Caki2 (cell line): ENCODE data around the gene DLG1. TPM values are rescaled to one million over a fixed set of nuclear protein-coding genes. Genes with fewer than 3 reads are reported as not detected.
A peak's percentile ranks its signal among the peaks of the same experiment; 100 is the strongest.

Source experiments
- DNase-seq: peaks from one replicate; pipeline ENCODE4 v3.0.0-alpha.2; 2015; ENCODE audit warnings: low read depth
- in situ Hi-C: cut with HindIII; loops from 2 replicates; pipeline ENCODE4 v1.10.0; 2016; ENCODE audit warnings: low sequenced_read_pairs, low pct_unique_long_range_greater_than_20kb, mixed read lengths
- total RNA-seq: library from RNA; depleted of rRNA; stranded (reverse); fragments of >200 nt; shearing (Covaris generic); gene quantifications from 2 replicates; pipeline ENCODE4 v1.2.3, GENCODE V29; 2014; ENCODE audit warnings: low replicate concordance; rRNA removed

The DLG1 gene
- total RNA-seq: 17.4 and 21.4 TPM in 2 replicates

DNA sequence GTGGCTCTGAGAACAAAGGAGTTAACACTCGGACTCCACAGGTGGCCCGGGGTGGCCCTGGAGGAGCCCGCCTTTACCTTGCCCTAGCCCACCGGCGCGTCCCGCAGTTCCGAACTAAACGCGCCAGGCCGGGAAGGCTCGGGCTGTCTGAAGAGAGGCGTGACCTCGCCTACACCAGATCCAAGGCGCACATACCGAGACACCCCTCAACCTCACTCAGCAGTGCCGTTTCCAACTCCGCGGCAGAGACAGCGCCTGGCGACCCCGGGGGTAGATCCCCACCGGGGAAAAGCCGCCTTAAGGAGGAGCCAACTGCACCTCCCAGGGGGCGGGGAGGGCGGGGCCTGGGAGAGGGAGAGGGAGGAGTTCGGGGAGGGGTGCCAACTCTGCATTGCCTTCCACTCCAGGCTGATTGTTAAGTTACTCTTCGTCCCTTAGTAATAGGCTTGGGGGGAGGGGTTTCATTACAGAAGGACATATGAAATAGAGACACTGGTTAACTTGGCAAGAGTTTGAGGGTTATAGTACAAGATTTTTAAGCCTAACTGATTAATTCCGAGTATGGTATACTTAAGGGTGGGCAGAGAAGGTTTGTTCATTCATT is at the start of gene DLG1:
TSS of gene DLG1 (minus strand) at position 272 of the 604 bp plus-strand sequence. CDS start 1,408 bp downstream, outside the sequence.
- DNase-seq: peak; percentile 92
- in situ Hi-C loops: no loop called here

DNA sequence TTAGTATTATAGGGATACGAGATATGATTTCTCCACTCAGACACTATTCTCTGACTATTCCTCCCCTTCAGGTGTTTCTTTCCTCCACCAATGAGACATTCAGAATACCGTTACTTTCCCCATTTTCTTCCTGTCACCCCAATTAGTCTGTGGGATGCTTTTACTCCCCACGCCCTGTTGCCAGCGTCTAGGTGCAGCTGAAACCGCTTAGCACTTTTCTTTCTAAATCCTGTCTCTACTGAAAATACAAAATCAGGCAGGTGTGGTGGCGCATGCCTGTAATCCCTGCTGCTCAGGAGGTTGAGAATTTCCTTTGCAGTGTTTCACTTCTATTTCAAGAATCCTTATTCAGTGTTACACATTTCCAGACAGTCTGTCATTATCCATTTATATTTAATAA is 49.6 kb upstream of the DLG1 start:
- no peak for DNase-seq
- in situ Hi-C loops: no loop called here

DNA sequence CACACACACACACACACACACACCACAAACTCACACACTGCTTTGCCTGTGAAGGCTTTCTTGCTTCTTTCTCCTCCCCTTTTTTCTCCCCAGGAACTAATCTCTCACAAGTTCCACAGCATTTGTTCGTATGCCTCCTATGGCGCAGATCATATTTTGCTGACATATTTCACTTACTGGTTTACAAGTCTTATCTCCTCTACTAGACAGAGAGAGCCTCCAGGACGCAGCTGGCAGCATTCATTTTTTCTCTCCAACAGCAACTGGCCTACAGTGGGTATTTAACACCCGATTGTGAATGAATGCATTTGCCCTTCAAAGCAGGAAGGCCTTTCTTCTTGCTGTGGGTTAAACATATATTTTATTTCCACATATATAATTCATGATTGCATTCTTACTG is 47.0 kb upstream of the DLG1 start:
- in situ Hi-C loops: no loop called here
- DNase-seq: no peak

DNA sequence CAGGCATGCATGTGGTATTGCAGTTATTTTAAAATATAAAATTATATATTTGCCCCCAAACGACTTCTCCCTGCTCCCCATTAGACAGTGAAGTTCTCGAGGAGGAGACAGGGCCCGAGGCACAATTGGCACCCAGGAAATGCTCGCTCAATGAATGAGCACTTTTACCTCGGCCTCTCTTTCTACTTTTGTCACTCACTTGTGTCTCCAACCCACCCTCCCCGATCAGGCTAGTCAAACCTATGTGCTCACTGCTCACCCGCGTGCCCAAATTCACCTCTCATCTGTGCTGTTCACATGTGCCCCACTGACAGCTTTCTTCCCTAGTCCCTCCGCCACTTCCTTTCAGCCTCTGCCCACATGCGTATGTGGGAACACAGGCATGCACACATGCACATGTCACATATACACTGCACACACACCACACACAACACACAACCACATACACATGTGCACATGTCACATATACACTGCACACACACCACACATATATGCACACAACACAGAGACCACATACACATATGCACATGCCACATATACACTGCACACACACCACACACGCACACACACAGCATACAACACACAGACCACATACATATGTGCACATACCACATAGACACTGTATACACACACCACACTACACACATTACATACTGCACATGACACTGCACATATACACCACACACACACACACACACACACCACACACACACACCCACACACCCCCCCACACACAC is 46.3 kb upstream of the DLG1 start:
- DNase-seq: no peak
- in situ Hi-C loops: no loop called here

DNA sequence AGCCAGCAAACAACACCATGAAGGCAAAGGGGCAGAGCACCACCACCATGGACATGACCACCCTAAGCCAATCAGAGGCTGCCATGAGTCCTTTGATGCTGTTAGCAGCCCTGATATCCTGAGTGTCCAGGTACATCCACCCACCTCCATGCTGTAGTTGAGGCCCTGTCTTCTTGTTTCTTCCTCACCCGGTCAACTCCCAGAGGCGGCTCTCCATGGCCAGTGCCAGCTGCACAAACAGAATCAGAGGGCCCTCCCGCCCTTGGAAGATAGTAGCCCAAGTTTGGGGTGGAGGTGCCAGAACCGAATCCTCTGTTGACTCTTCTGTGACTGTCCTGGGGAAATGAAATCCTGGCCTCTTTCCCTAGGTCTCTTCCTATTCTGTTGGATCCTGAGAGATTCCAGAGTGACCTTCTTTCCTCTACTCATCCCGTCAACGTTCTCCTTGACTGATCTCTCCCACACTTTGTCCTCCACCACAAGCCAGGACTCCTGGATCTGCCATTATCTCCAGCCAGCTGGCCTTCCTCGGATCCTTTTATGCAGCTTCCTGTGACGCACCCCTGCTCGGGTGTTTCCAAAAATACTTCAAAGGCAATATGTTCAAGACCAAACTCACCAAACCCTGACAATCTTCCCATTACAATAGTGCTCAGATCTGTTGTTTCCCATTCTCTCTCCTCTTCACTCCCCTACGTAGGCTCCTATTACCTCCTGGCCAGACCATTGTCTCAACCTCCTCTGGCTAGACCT is 45.4 kb upstream of the DLG1 start:
- in situ Hi-C loops: no loop called here
- no peak for DNase-seq

DNA sequence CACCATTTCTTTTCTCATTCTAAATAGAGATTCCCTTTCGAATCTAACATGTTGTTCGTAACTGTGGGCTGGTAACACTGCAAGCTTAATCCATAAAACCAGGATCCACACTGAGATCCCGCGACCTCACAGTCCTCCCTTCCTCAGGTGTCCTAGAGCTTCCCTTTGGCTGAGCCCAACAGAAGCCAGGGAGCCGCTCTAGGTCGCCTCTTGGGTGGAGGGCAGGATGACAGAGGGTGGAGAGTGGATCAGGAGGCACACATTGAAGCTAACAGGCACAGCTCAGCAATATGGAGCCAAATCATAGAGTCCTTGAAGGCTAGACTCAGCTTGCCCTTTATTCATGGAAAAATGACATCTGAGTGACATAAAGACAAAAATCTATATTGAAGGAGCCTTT is 44.7 kb upstream of the DLG1 start:
- in situ Hi-C loops: no loop called here

DNA sequence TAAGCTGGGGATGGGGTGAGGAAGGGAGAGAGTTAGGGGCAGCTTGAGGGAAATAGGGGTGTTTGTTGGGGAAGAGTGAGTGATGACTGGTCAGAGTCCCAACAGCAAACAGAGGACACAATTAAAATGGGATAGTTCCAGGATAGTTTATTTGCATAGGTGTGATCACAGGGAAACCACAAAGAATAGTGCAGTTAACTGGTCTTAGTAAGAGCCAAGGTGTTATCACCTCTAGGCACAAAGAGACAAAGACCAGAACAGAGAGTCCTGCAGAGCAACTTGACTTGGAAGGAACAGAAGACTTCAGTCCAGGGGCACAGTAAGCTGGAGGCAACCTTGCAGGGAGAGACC is 42.1 kb upstream of the DLG1 start:
- in situ Hi-C loops: no loop called here

More for the DNA sequence above, 44.7 kb upstream of the DLG1 start:
- DNase-seq: no peak

DNA sequence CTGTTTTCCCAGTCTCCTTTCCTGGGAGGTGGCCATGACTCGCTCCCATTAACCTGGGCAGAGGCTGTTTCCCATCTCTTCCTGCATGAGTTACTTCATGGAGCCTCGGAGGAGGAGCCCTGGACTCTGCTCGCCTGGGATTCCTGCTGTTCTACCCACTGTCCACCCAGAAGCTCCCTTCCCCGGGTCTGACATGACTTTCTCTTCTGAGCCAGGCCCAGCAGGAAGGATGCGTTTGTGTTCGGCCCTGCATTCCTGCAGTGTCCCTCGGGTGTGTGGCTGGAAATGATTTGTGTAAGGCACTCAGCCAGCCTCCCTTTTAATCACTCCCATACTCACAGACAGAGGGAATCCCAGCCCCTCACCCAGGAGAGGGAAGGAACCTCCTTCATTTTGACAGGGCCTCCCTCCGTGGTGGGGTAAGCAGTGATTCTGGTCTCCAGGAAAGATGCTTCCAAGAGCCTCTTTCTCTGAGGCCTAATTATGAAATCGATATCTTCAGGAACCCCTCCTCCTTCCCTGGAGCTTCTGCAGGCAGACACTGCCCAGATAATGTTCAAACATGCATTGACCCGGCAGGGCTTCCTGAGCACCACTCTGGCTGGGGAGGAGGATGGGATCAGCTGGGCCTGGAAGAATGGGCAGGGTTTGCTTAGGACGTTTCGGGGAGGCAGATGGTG is 41.6 kb upstream of the DLG1 start:
- in situ Hi-C loops: no loop called here
- DNase-seq: peak; percentile 27

More for the DNA sequence above, 42.1 kb upstream of the DLG1 start:
- DNase-seq: no peak

DNA sequence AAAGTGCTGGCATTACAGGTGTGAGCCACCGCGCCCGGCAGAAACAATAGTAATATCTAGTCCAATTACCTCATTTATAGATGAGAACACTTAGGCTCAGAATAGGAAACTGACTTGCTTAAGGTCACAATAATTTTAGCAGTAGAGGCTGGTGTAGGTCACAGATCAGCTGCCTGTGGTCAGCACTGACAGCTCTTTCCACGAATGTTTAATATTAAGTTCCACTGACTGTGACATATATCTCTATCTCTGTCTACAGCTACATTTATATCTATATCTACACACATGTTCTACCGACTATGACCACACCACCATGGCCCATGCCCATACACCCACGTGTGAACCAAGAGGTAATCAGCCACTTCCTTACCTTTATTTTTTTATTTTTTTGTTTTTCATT is 40.2 kb upstream of the DLG1 start:
- no peak for DNase-seq
- in situ Hi-C loops: no loop called here

DNA sequence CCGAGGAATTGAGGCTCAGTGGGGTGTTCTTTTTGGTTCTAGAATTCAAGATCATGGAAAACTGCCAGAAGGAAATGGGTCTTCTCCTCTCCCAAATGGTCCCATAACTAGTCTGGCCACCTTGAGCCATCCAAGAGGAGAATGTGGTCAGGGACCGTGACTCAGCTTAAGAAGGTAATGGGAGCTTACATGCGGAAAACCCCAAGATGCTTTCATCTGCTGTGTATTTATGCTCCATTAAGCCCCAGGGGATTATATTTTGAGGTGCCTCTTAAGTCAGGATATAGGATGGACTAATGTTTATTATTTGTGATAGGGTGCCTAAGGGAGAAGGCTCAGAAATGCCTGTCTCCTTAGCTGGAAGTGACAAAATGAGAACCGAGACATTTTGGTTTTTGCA is 39.2 kb upstream of the DLG1 start:
- DNase-seq: no peak

DNA sequence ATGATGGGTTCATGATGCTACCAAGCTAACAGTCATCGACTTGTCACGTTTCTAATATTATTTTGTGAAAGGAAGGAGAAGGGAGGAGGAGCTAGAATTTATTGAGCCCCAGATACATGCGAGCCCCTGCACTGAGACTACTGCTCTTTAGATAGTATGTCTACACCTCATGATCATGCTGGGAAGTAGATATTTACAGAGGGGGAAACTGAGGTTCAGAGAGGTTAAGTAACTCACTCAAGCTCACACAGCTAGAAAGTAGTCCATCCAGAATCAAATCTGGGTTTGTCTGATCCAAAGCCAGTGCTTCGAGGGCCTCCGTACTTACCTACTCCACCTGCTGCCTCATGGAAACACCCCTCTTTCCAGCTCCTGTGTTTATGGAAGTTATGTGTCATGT is 38.8 kb upstream of the DLG1 start:
- no peak for DNase-seq
- in situ Hi-C loops: no loop called here

More for the DNA sequence above, 39.2 kb upstream of the DLG1 start:
- in situ Hi-C loops: no loop called here

DNA sequence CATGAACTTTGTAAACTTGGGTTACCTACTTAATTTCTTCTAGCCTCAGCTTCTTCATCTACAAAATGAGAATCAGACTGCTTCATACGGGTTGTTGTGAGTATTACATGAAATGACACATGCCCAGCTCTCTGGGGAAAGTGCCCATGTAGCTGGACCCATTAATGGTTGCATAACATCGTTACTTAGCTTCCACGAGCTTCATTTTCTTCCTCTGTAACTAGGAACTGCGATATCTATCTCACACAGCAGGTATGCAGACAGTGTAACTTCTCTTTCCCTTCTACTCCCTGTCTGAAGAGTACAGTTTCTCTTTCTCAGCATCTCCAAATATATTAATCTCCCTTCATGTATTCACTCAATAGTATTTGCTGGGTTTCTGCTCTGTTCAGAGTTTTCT is 37.9 kb upstream of the DLG1 start:
- in situ Hi-C loops: no loop called here
- DNase-seq: no peak

DNA sequence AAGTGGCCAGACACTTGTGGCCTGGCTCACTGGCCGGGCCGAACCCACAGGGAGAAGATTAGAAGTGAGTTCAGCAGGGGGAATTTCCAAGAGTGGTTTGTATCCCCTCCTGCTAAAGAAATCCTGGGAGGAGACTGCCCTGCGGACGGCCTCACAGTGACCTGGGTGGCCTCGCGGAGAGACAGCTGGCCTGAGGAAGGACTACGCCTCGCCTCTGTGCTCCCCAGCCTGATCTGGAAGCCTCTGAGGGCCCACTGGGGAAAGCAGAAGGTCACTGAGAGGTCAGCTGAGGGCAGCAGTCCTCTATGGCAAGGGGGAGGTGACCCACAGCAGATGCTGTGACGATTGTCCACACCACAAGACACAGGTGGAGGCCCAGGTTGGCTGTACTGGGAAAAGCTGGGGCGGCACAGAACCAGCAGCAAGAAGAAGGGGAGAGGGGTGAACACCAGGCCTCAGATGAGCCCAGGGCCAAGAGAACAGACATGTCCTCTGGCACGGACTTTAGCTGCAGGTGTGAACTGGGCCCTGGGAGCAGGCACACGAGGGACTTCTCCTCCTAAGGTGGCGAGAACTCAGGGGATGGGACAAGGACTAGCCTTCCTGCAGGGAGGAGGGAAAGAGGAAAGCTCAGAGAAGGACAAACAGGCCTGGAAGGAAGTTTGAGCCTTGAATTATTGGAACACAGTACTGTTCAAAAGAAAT is 37.2 kb upstream of the DLG1 start:
- in situ Hi-C loops: no loop called here
- no peak for DNase-seq

DNA sequence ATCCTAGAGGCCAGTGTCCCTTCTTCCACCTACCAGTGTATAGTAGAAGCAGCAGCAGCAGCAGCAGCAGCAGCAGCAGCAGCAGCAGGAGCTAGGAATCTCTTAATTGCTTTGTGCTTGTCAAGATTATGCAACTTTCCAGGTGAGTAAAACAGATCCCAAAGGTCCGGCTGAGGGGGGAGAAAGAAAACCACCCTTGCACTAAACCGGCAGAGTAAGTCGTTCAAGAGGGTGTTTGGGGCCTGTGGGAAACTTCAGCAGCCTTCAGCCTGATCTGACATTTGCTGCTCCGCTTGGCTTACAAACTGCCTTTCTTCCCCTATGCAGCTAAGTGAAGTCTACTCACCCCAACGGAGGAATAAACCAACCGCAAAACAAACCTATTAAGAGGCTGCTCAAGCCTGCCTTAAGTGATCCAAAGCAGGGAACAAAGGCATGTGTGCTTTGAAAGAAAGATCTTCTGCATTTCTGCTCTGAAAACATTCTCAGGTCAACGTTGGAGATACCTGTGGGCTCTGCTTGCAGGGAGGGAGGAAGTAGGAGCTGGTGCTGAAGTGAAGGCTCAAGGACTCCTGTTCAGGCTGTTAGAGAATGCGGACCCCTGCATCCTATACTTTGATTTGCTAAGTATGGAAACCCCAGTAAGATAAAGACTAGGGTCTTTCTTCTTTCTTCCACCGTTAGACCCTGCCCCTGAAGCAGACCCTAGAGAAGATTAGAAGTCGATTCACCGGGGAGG is 35.7 kb upstream of the DLG1 start:
- no peak for DNase-seq
- in situ Hi-C loops: no loop called here

DNA sequence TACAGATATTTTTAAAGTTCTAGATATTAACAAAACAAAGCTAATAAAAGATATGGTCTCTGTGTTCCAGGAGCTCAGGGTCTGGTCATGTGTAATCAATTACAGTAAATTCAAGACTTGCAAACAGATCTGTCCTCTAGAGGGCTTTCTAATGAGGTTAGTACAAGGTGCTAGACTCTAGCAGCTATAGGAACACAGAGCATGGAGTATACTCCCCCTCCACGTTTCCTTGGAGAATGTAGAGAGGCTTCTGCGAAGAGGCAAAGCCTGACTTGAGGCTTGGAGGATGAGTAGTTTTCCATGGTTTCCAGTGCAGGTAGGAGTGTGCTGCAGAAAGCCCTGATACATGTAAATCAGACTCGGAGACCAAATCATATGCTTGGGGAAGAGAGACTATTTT is 32.7 kb upstream of the DLG1 start:
- DNase-seq: no peak
- in situ Hi-C loops: no loop called here

DNA sequence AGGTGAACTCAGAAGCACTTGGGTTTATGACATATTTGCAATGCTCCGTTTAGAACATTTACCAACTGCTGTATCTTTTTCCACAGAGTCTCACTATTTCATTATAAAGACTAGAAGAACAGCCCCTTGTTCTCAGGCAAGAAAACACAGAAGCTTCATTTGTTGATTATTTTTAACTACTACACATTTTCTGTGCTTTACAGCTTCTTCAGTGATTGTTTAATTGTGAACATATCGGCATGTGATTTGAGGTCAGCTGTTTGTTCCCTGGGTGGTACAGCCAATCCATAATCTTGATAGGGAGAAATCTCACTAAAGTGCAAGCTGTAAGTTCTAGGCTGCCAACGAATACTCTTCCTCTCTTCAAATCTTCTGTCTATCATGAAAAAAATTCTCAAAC is 31.0 kb upstream of the DLG1 start:
- in situ Hi-C loops: no loop called here
- DNase-seq: no peak

DNA sequence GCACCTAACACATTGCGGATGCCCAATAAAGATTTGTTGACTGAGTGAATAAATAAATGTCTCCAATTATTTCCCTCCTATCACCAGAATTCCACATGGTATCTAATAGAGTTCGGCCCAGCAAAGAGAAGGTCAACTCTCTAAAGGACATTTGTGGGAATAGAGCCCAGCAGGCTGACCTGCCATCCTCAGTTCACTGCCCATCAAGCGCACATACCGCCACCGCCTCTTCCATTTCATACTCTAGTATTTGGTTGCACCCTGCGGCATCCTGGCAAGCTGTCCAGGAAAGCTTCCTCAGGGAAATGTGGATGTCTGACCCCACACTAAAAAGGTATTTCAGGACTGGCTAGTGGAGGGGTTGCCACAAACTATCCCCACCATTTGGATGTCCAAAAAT is 29.8 kb upstream of the DLG1 start:
- in situ Hi-C loops: no loop called here
- no peak for DNase-seq

DNA sequence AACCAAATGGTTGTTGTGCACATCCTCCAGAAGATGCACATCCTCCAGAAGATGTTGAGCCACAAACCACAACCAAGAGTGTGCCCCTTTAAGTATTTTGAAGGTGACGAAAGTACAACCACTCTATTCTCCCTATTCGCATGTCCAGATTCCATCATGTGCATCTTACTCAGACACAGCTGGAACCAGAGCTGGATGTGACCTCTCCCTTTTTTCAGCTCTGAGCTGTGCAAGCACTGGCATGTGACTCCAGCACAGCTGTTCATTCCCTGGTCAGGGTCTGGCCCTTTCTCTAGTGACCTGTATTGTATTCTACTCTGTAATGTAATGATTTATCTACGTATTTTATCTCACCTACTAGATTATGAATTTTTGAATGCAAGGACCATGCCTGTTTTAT is 29.3 kb upstream of the DLG1 start:
- no peak for DNase-seq
- in situ Hi-C loops: no loop called here
